Activated B cell treated with CpG ODN at 0.5 μM for 24 hours (primary cell): ENCODE measurements around the gene MCAT. TPM values are rescaled to one million over a fixed set of nuclear protein-coding genes. Genes with fewer than 3 reads are reported as not detected.

ENCODE experiments used
- ATAC-seq: fragments of 200-7000 bp; cut with Tn5 transposase; one replicate; pipeline ENCODE4 v1.10.0; 2021; ENCODE audit warnings: low read depth, mild to moderate bottlenecking, moderate library complexity
- CTCF ChIA-PET: fragments of 350-600 bp; sonication (Branson Sonifier 250); formaldehyde crosslinking; loops from one replicate; lab custom pipeline; 2021; ENCODE audit warnings: antibody characterized with exemption; lab: Charles Lee
- POLR2A ChIA-PET: fragments of 350-600 bp; sonication (Branson Sonifier 250); formaldehyde crosslinking; loops from one replicate; lab custom pipeline; 2021; ENCODE audit warnings: antibody characterized with exemption; lab: Charles Lee
- DNase-seq: peaks from one replicate; pipeline ENCODE4 v3.0.0; 2022
- H3K27ac Mint-ChIP-seq: one replicate; pipeline ENCODE4 v1.8.0; 2020; ENCODE audit warnings: mixed read lengths
- H3K27me3 Mint-ChIP-seq: one replicate; pipeline ENCODE4 v1.8.0; 2021; ENCODE audit warnings: mixed read lengths
- H3K36me3 Mint-ChIP-seq: one replicate; pipeline ENCODE4 v1.8.0; 2021; ENCODE audit warnings: low read depth, mixed read lengths
- H3K4me1 Mint-ChIP-seq: one replicate; pipeline ENCODE4 v1.8.0; 2021; ENCODE audit warnings: mixed read lengths
- H3K4me3 Mint-ChIP-seq: one replicate; pipeline ENCODE4 v1.8.0; 2020; ENCODE audit warnings: mild to moderate bottlenecking, mixed read lengths
- H3K9me3 Mint-ChIP-seq: one replicate; pipeline ENCODE4 v1.8.0; 2020; ENCODE audit warnings: mixed read lengths
- intact Hi-C: fragments of 100-400 bp; cut with micrococcal nuclease; formaldehyde crosslinking; loops from one replicate; pipeline ENCODE4 v1.15.1; 2024
- total RNA-seq: library from RNA; stranded (reverse); gene quantifications from 2 replicates; pipeline ENCODE4 v1.2.3, GENCODE V29; 2022
- TF ChIP-seq, protein P1 (sequence below): fragments of 200-600 bp; IDR thresholded peaks from one replicate; pipeline ENCODE4 v1.8.0; 2022; ENCODE audit warnings: antibody characterized with exemption, mild to moderate bottlenecking

MCAT gene
- total RNA-seq, 1 donor from 2014 or later: 12.7 TPM

DNA sequence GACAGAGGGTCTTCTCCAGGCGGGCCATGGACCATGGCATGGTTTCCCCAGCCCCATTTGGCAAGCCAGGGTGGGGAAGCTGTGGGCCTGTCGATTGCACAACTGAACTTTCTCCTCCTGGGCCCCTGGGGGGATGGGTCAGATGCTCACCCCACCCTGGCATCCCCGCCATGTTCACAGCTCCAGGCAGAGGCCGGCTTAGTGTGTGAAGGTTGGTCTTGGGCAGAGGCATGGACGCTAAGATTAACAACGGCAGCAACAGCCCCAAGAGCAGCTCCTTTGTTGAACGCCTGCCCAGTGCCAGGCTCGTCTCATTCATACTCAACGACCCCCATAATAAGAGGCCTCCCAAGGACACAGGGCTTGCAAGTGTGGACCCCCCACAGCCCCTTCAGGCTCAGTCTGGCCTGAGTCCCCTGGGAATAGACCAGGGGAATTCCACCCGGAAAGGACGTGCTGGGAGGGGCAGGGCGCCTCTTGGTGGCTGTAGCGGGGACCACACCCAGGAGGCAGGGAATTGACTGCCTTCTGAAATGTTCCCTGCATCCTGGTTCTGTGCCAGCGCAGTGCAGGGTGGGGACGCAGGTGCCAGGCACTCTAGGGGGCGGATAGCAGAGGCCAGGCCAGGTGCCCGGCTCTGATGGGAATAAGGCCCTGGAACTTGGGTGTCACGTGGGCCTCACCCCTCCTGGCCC is 16.4 kb upstream of the MCAT start:
- Mint-ChIP-seq H3K4me1 (peaks cover 21% of the 10 kb centered on the region), H3K27me3 (no peaks in the 10 kb centered on the region), H3K36me3 (peaks cover 2% of the 10 kb centered on the region), H3K9me3 (no peaks in the 10 kb centered on the region), H3K27ac (no peak overlapping the region), H3K4me3 (no peak overlapping the region)
- ChIA-PET POLR2A (interaction anchor here (1.1 kb wide), 1 partner anchor 28 kb away, joined by 3 read pairs; no protein-coding TSS in a partner anchor), CTCF (no interaction called here)
- TF ChIP-seq, protein P1, sequence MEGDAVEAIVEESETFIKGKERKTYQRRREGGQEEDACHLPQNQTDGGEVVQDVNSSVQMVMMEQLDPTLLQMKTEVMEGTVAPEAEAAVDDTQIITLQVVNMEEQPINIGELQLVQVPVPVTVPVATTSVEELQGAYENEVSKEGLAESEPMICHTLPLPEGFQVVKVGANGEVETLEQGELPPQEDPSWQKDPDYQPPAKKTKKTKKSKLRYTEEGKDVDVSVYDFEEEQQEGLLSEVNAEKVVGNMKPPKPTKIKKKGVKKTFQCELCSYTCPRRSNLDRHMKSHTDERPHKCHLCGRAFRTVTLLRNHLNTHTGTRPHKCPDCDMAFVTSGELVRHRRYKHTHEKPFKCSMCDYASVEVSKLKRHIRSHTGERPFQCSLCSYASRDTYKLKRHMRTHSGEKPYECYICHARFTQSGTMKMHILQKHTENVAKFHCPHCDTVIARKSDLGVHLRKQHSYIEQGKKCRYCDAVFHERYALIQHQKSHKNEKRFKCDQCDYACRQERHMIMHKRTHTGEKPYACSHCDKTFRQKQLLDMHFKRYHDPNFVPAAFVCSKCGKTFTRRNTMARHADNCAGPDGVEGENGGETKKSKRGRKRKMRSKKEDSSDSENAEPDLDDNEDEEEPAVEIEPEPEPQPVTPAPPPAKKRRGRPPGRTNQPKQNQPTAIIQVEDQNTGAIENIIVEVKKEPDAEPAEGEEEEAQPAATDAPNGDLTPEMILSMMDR: no peak
- ATAC-seq (no peak), DNase-seq (no peak)
- intact Hi-C loops: no loop called here

DNA sequence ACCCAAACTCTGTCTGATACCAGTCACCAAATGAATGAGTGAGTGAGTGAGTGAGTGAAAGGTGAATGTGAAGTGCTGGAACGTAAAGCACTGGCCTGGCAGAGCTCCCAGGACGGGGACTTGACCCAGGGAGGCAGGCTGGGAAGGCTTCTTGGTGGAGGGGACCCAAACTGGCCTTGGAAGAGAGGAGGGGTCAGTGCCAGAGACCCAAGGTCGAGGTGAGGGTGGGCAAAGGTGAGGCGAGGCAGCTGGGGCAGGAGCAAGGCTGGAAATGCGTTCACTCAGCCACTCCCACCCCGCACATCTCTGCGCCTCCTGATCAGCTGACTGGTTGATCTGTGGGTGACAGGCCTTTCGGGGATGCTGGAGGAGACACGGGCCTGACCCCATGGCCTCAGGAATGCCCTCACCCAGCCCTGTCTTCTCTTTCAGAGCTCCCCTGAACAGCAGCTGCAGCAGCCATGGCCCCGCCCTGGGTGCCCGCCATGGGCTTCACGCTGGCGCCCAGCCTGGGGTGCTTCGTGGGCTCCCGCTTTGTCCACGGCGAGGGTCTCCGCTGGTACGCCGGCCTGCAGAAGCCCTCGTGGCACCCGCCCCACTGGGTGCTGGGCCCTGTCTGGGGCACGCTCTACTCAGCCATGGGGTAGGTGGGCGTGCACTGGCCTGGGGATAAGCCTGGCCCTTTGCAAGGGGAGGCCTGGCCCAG is 15.7 kb upstream of the MCAT start:
- no peak overlapping the region for H3K27ac Mint-ChIP-seq
- TF ChIP-seq, protein P1: no peak

DNA sequence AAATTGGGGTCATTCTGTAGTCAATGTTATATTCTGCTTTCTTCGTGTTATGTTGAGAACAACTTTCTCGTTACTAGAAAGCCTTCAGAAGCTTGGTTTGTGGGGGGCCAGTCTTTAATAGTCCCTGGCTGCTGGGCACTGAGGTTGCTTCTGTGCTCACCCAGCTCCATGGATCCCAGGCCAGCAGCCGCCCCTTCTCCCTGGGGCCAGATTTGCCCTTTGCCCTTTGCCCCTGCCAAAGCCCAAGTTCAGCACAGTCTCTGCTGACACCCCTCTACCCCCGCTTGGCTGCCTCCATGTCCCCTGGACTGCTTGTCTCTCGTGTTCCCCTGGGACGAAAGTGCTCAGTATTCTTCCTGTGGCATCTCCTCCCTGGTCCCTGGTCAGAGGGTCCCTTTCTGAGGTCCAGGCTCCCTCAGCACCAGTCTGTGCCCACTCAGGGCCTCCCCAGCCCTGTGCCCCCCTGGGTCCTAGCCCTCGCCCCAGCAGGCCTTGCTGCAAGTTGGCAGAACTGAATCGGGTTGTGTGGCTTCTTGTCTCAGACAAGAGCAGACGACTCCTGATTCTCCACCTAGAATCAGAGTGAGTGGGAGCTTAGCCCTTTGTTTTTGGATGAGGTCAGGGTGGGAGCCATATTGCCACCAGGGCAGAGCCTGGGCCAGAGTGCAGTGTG is 14.8 kb upstream of the MCAT start:
- intact Hi-C loops: no loop called here
- H3K27ac Mint-ChIP-seq: no peak overlapping the region
- ChIA-PET POLR2A (no interaction called here), CTCF (no interaction called here)
- no peak for DNase-seq
- H3K36me3 Mint-ChIP-seq: peaks cover 2% of the 10 kb centered on the region
- peaks cover 15% of the 10 kb centered on the region for H3K4me1 Mint-ChIP-seq
- no peak overlapping the region for H3K4me3 Mint-ChIP-seq
- H3K9me3 Mint-ChIP-seq: no peaks in the 10 kb centered on the region
- H3K27me3 Mint-ChIP-seq: no peaks in the 10 kb centered on the region
- TF ChIP-seq, protein P1: no peak
- ATAC-seq: no peak

More for the DNA sequence above, 15.7 kb upstream of the MCAT start:
- H3K4me1 Mint-ChIP-seq: peaks cover 17% of the 10 kb centered on the region
- CTCF ChIA-PET: no interaction called here
- intact Hi-C loops: no loop called here
- POLR2A ChIA-PET: interaction anchor here (1.1 kb wide), 1 partner anchor 29 kb away, joined by 3 read pairs; no protein-coding TSS in a partner anchor
- DNase-seq: no peak
- no peak for ATAC-seq
- H3K27me3 Mint-ChIP-seq: no peaks in the 10 kb centered on the region
- H3K36me3 Mint-ChIP-seq: peaks cover 2% of the 10 kb centered on the region
- H3K4me3 Mint-ChIP-seq: no peak overlapping the region
- no peaks in the 10 kb centered on the region for H3K9me3 Mint-ChIP-seq

DNA sequence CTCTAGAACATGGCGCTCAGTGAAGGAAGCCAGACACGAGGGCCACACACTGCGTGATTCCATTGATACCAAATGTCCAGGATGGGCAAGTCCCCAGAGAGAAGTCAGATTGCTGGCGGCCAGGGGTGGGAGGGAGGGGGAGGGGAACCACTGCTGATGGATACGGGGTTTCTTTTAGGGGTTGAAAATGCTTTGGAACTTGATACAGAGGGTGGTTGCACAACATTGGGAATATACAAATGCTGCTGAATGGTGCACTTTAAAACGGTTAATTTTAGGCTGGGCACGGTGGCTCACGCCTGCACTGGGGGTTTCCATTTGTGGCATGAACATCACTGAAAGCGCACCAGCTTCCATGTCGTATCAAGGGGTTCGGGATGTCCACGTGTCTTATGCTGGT is 13.2 kb upstream of the MCAT start:
- Mint-ChIP-seq H3K27ac (no peak overlapping the region), H3K4me3 (no peak overlapping the region), H3K36me3 (peaks cover 2% of the 10 kb centered on the region), H3K4me1 (peaks cover 24% of the 10 kb centered on the region), H3K27me3 (no peaks in the 10 kb centered on the region), H3K9me3 (no peaks in the 10 kb centered on the region)
- CTCF ChIA-PET: no interaction called here
- POLR2A ChIA-PET: no interaction called here
- DNase-seq (no peak), ATAC-seq (no peak)
- TF ChIP-seq, protein P1: no peak
- intact Hi-C loops: no loop called here

DNA sequence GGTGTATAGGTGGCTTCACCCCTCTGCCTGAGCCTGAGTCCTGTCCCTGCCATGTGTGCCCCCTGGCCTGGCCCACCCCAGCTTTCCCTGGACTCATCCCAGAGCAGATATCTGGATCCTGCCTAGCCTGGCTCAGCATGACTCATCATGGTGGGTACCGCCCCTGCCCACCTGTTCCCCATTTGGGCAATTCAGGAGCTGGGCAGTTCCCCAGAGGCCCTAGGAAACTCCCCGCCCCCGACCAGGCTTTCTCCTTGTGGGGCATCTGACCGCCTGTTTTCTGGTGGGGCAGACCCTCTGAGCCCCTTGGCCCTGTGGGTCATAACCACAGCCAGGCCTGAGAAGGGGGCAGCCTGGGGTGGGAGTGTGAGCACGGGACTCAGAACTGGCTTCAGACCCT is 12.6 kb upstream of the MCAT start:
- TF ChIP-seq, protein P1: no peak
- H3K9me3 Mint-ChIP-seq: no peaks in the 10 kb centered on the region
- no peak overlapping the region for H3K4me3 Mint-ChIP-seq
- peaks cover 5% of the 10 kb centered on the region for H3K36me3 Mint-ChIP-seq
- ATAC-seq: no peak
- ChIA-PET POLR2A (no interaction called here), CTCF (no interaction called here)
- H3K4me1 Mint-ChIP-seq: peaks cover 29% of the 10 kb centered on the region
- no peaks in the 10 kb centered on the region for H3K27me3 Mint-ChIP-seq
- intact Hi-C loops: no loop called here
- no peak overlapping the region for H3K27ac Mint-ChIP-seq
- DNase-seq: no peak
